Epithelial cell of proximal tubule (primary cell): ENCODE data around the gene MAG. TPM values are rescaled to one million over a fixed set of nuclear protein-coding genes. Genes with fewer than 3 reads are reported as not detected.

Experiments used
- DNase-seq: peaks from one replicate; pipeline ENCODE4 v3.0.0-alpha.2; 2011; ENCODE audit warnings: low read depth
- H3K4me3 ChIP-seq: 2 replicates; pipeline ENCODE4 v1.5.1; 2011; ENCODE audit warnings: low read depth, mild to moderate bottlenecking, low read length
- total RNA-seq: library from RNA; depleted of rRNA; stranded (reverse); fragments of >200 nt; gene quantifications from 2 replicates; pipeline ENCODE4 v1.2.3, GENCODE V29; 2015
- TF ChIP-seq, protein P1 (sequence below): conservative IDR thresholded peaks from 2 replicates; pipeline ENCODE4 v1.5.1; 2012; ENCODE audit warnings: low read depth, mild to moderate bottlenecking, low read length

Gene MAG
- total RNA-seq, 1 donor from 2014 or later, result not detected

DNA sequence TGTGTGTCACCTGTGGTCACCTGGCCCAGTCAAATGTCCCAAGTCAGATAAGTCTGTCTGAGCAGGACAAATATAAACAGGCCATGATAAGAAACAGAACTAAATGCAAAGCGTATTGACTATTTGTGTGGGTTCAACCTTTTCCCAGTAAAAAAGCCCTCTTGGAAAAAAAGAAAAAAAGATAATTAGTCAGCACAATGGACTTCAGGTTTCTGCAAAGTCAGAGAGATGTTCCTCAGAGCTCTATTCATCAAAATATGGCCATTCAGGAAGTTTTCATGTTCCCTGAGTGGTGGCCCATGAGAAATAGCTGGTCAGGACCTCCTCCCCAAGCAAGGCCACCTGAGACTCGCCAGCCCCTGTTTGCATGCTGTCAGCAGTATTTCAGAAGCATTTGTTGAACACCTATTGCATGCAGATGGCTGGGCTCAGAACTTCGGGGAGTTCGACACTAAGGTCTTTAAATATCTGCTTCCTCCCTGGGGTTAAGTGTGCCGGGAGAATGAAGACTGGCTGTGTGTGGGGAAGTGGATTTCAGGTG is 69.0 kb downstream of the MAG start:
- TF ChIP-seq, protein P1, sequence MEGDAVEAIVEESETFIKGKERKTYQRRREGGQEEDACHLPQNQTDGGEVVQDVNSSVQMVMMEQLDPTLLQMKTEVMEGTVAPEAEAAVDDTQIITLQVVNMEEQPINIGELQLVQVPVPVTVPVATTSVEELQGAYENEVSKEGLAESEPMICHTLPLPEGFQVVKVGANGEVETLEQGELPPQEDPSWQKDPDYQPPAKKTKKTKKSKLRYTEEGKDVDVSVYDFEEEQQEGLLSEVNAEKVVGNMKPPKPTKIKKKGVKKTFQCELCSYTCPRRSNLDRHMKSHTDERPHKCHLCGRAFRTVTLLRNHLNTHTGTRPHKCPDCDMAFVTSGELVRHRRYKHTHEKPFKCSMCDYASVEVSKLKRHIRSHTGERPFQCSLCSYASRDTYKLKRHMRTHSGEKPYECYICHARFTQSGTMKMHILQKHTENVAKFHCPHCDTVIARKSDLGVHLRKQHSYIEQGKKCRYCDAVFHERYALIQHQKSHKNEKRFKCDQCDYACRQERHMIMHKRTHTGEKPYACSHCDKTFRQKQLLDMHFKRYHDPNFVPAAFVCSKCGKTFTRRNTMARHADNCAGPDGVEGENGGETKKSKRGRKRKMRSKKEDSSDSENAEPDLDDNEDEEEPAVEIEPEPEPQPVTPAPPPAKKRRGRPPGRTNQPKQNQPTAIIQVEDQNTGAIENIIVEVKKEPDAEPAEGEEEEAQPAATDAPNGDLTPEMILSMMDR, result no peak
- DNase-seq, result no peak
- no peak overlapping the region for H3K4me3 ChIP-seq

GRCh38 chr19:35362261-35363000 is 70.5 kb downstream of the MAG start:
- H3K4me3 ChIP-seq, result no peak overlapping the region
- no peak for DNase-seq
- TF ChIP-seq, protein P1, result no peak

- DNase-seq, result no peak
- no peak overlapping the region for H3K4me3 ChIP-seq
- TF ChIP-seq, protein P1, result no peak
Observed at GRCh38 chr19:35363001-35363590, 71.1 kb downstream of the MAG start.

Other genes with a start within 250 kb of the MAG start
- gene FXYD3, start 176.3 kb upstream of the MAG start, total RNA-seq, result 1.0 TPM in 1 of 2 replicates, not detected in the other
- not detected in 2 replicates for gene LGI4, start 157.1 kb upstream of the MAG start, total RNA-seq
- not detected in 2 replicates for gene FXYD1, start 153.3 kb upstream of the MAG start, total RNA-seq
- not detected in 2 replicates for gene FXYD7, start 148.9 kb upstream of the MAG start, total RNA-seq
- gene FXYD5, start 137.4 kb upstream of the MAG start, total RNA-seq, result 107 and 167 TPM in 2 replicates
- gene FAM187B, start 63.4 kb upstream of the MAG start, total RNA-seq, result not detected in 2 replicates
- gene LSR, start 43.2 kb upstream of the MAG start, total RNA-seq, result 97.1 and 106 TPM in 2 replicates
- 62.9 and 67.6 TPM in 2 replicates for gene USF2, start 23.2 kb upstream of the MAG start, total RNA-seq
- not detected in 2 replicates for gene HAMP, start 9.6 kb upstream of the MAG start, total RNA-seq
- 0.23 and 4.8 TPM in 2 replicates for gene CD22, start 37.0 kb downstream of the MAG start, total RNA-seq
- gene FFAR1, start 55.7 kb downstream of the MAG start, total RNA-seq, result 0.06 TPM in 1 of 2 replicates, not detected in the other
- gene FFAR3, start 66.3 kb downstream of the MAG start, total RNA-seq, result not detected in 2 replicates
- not detected in 2 replicates for gene GPR42, start 78.9 kb downstream of the MAG start, total RNA-seq
- not detected in 2 replicates for gene FFAR2, start 156.1 kb downstream of the MAG start, total RNA-seq
- not detected in 2 replicates for gene KRTDAP, start 198.3 kb downstream of the MAG start, total RNA-seq
- 195 and 200 TPM in 2 replicates for gene DMKN, start 221.5 kb downstream of the MAG start, total RNA-seq
- gene SBSN, start 236.2 kb downstream of the MAG start, total RNA-seq, result not detected in 2 replicates
- gene GAPDHS, start 241.3 kb downstream of the MAG start, total RNA-seq, result not detected in 2 replicates